Endothelial cell of umbilical vein (primary cell): Measurements from ENCODE around the gene MIOS. TPM values are rescaled to one million over a fixed set of nuclear protein-coding genes. Genes with fewer than 3 reads are reported as not detected.

Experiments
- BruUV-seq: library from RNA; stranded (reverse); fragments of 400-500 nt; replicated peaks from 2 replicates; lab custom pipeline; 2021; lab: Mats Ljungman, UMichigan
- CTCF ChIA-PET: fragments of 300-600, 350-600 bp; sonication (Branson Sonifier 250); formaldehyde crosslinking; loops from one replicate; lab custom pipeline; 2021; ENCODE audit warnings: antibody characterized with exemption, inconsistent platforms; lab: Charles Lee
- POLR2A ChIA-PET: fragments of 300-600, 350-600 bp; sonication (Branson Sonifier 250); formaldehyde crosslinking; loops from one replicate; lab custom pipeline; 2021; ENCODE audit warnings: antibody characterized with exemption, inconsistent platforms; lab: Charles Lee
- DNase-seq: peaks from one replicate; pipeline ENCODE4 v3.0.0-alpha.2; 2011; ENCODE audit warnings: low read depth, low spot score
- FAIRE-seq: peaks from 2 replicates; lab custom pipeline; 2011; peaks lifted over from hg19 to GRCh38; lab: Jason Lieb, UNC
- H2AFZ ChIP-seq: 2 replicates; pipeline ENCODE4 v1.6.0; 2012; ENCODE audit warnings: low read depth, low read length, control low read depth, inconsistent platforms
- H3K27ac ChIP-seq: 2 replicates; pipeline ENCODE4 v1.5.1; 2011; ENCODE audit warnings: low read depth, mild to moderate bottlenecking, control low read depth, low read length, moderate library complexity; ENCODE audit not compliant: insufficient read depth
- H3K27me3 ChIP-seq, 2 experiments: 2 replicates each; pipeline versions ENCODE4 v1.6.0 to v1.6.1; 2011; ENCODE audit warnings: low read length in 2 of 2, mixed read lengths in 1 of 2; ENCODE audit not compliant: control insufficient read depth in 2 of 2, insufficient read depth in 2 of 2
- H3K36me3 ChIP-seq, 2 experiments: 2 replicates in 1 of 2; 3 replicates in 1 of 2; pipeline ENCODE4 v1.5.1; 2011; ENCODE audit warnings: low read length in 2 of 2, mild to moderate bottlenecking in 1 of 2, moderate library complexity in 1 of 2; ENCODE audit not compliant: control insufficient read depth in 2 of 2, insufficient read depth in 2 of 2; ENCODE audit errors: extremely low read depth in 1 of 2
- H3K4me1 ChIP-seq: 3 replicates; pipeline ENCODE4 v1.5.1; 2011; ENCODE audit warnings: mild to moderate bottlenecking, low read length; ENCODE audit not compliant: control insufficient read depth, insufficient read depth; ENCODE audit errors: extremely low read depth
- H3K4me2 ChIP-seq: 2 replicates; pipeline ENCODE4 v1.6.1; 2011; ENCODE audit warnings: low read length, control low read depth, mixed read lengths; ENCODE audit not compliant: insufficient read depth
- H3K4me3 ChIP-seq, 3 experiments: fragments of 200-600 bp in 1 of 3; sonication (generic), shearing (Covaris generic) in 1 of 3; replicated peaks in 1 of 3; 2 replicates each; pipeline ENCODE4 v1.5.1; 2011 to 2016; ENCODE audit warnings: control low read depth in 3 of 3, low read length in 3 of 3, mild to moderate bottlenecking in 2 of 3, inconsistent platforms in 1 of 3, low read depth in 1 of 3, moderate library complexity in 1 of 3; ENCODE audit not compliant: insufficient read depth in 1 of 3
- H3K79me2 ChIP-seq: 2 replicates; pipeline ENCODE4 v1.6.0; 2012; ENCODE audit warnings: low read length, inconsistent platforms; ENCODE audit not compliant: control insufficient read depth, insufficient read depth
- H3K9ac ChIP-seq: replicated peaks from 2 replicates; pipeline ENCODE3; 2011; ENCODE audit warnings: low read length, control low read depth; ENCODE audit not compliant: insufficient read depth; ENCODE audit errors: extremely low read depth
- H3K9me1 ChIP-seq: replicated peaks from 3 replicates; pipeline ENCODE4 v1.6.0; 2011; ENCODE audit warnings: mild to moderate bottlenecking, low read length; ENCODE audit not compliant: control insufficient read depth, insufficient read depth; ENCODE audit errors: extremely low read depth
- H3K9me3 ChIP-seq: replicated peaks from 2 replicates; pipeline ENCODE4 v1.5.1; 2012; ENCODE audit warnings: low read length, inconsistent platforms; ENCODE audit not compliant: control insufficient read depth, insufficient read depth
- H4K20me1 ChIP-seq: replicated peaks from 2 replicates; pipeline ENCODE3; 2011; ENCODE audit warnings: mild to moderate bottlenecking, low read length; ENCODE audit not compliant: control insufficient read depth, insufficient read depth; ENCODE audit errors: extremely low read depth
- FOS ChIP-seq: IDR thresholded peaks from 2 replicates; pipeline ENCODE4 v1.6.1; 2011; ENCODE audit warnings: mild to moderate bottlenecking, low read length, moderate library complexity, borderline replicate concordance; ENCODE audit not compliant: insufficient read depth
- MYC ChIP-seq: IDR thresholded peaks from one replicate; pipeline ENCODE4 v1.6.1; 2011; ENCODE audit warnings: mild to moderate bottlenecking, low read depth, low read length
- POLR2A ChIP-seq: IDR thresholded peaks from 2 replicates; pipeline ENCODE4 v1.6.1; 2012; ENCODE audit warnings: low read depth, mild to moderate bottlenecking, control low read depth, low read length
- dilution Hi-C: fragments of 300-500 bp; cut with MboI; formaldehyde crosslinking; loops from one replicate; pipeline ENCODE4 v1.15.0; 2019; ENCODE audit warnings: low sequenced_read_pairs; ENCODE audit not compliant: extremely low pct_ligation_motif_present
- intact Hi-C: fragments of 100-400 bp; cut with micrococcal nuclease; formaldehyde crosslinking; loops from one replicate; pipeline ENCODE4 v1.10.0; 2022
- polyA plus RNA-seq, 4 experiments: library from polyadenylated mRNA; depleted of rRNA in 3 of 4; stranded (reverse) in 3 of 4; unstranded in 1 of 4; fragments of >200 nt; gene quantifications; 2 replicates each; pipeline versions ENCODE4 v1.2.1 to v1.2.3, GENCODE V29; 2011 to 2012; ENCODE audit warnings: missing spikeins in 1 of 4
- total RNA-seq: library from RNA; stranded (reverse); gene quantifications from 2 replicates; pipeline ENCODE4 v1.2.3, GENCODE V29; 2021
- TF ChIP-seq, protein P1 (sequence below): IDR thresholded peaks from 2 replicates; pipeline ENCODE4 v1.6.1; 2011; ENCODE audit not compliant: insufficient read depth, insufficient read length
- TF ChIP-seq, protein P2 (sequence below), 2 donors: IDR thresholded peaks; 1 replicate in 1 of 2; 2 replicates in 1 of 2; pipeline ENCODE4 v1.5.1; 2011; ENCODE audit warnings: low read length in 2 of 2, mild to moderate bottlenecking in 2 of 2, moderate library complexity in 2 of 2, control low read depth in 1 of 2, inconsistent platforms in 1 of 2, low read depth in 1 of 2; ENCODE audit not compliant: insufficient read depth in 1 of 2; ENCODE audit errors: extremely low read depth in 1 of 2

The MIOS gene
- total and polyA plus RNA-seq, 2 donors (not counting 3 experiments of a cell fraction or from before 2014, with no cell fraction given) = 8.5 to 16.8 TPM

DNA sequence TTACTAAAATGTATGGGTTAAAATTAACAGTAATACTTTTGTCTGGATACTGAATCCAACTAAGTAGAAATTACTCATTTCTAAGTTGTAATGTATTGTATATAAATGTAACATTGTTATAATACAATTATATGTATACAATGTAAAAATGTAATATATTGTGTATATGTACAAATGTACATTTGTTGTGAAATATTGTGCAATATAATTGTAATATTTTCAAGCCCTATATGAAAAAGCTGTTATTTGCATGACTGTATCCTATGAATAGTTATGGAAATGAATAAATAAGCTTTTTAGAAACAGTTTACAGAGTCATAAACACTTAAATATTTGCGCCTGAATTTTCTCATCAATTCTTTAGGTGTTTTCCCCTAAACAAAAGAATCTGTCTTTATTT lies 53.6 kb downstream of the MIOS start:
- no peak for DNase-seq
- H3K27me3 ChIP-seq = no peaks in the 10 kb centered on the region
- H3K79me2 ChIP-seq = no peaks in the 10 kb centered on the region
- H3K4me3 ChIP-seq = no peak overlapping the region
- TF ChIP-seq MYC = no peak
- no peak for TF ChIP-seq FOS
- TF ChIP-seq, protein P1, sequence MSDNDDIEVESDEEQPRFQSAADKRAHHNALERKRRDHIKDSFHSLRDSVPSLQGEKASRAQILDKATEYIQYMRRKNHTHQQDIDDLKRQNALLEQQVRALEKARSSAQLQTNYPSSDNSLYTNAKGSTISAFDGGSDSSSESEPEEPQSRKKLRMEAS = no peak
- H3K36me3 ChIP-seq = no peaks in the 10 kb centered on the region
- no peak for FAIRE-seq
- no peak overlapping the region for H2AFZ ChIP-seq
- H3K9me1 ChIP-seq = no peaks in the 10 kb centered on the region
- POLR2A ChIA-PET = no interaction called here
- H3K9me3 ChIP-seq = no peaks in the 10 kb centered on the region
- H4K20me1 ChIP-seq = no peaks in the 10 kb centered on the region
- H3K9ac ChIP-seq = no peak overlapping the region
- CTCF ChIA-PET = interaction anchor here (0.6 kb wide), 1 partner anchor 881 kb away, joined by 3 read pairs; no protein-coding TSS in a partner anchor
- H3K4me2 ChIP-seq = no peak overlapping the region
- dilution Hi-C loops = no loop called here
- no peak overlapping the region for H3K27ac ChIP-seq
- BruUV-seq = no TSS peak
- intact Hi-C loops = no loop called here
- H3K4me1 ChIP-seq = no peaks in the 10 kb centered on the region

GRCh38 chr7:7620644-7621210 lies 54.0 kb downstream of the MIOS start:
- Histone ChIP-seq H3K4me3 (no peak overlapping the region), H3K36me3 (no peaks in the 10 kb centered on the region), H3K9me3 (no peaks in the 10 kb centered on the region), H3K4me1 (no peaks in the 10 kb centered on the region), H3K4me2 (no peak overlapping the region), H3K9ac (no peak overlapping the region), H3K79me2 (no peaks in the 10 kb centered on the region), H4K20me1 (no peaks in the 10 kb centered on the region), H3K27me3 (no peaks in the 10 kb centered on the region), H3K27ac (no peak overlapping the region), H3K9me1 (no peaks in the 10 kb centered on the region), H2AFZ (no peak overlapping the region)
- TF ChIP-seq, protein P2, sequence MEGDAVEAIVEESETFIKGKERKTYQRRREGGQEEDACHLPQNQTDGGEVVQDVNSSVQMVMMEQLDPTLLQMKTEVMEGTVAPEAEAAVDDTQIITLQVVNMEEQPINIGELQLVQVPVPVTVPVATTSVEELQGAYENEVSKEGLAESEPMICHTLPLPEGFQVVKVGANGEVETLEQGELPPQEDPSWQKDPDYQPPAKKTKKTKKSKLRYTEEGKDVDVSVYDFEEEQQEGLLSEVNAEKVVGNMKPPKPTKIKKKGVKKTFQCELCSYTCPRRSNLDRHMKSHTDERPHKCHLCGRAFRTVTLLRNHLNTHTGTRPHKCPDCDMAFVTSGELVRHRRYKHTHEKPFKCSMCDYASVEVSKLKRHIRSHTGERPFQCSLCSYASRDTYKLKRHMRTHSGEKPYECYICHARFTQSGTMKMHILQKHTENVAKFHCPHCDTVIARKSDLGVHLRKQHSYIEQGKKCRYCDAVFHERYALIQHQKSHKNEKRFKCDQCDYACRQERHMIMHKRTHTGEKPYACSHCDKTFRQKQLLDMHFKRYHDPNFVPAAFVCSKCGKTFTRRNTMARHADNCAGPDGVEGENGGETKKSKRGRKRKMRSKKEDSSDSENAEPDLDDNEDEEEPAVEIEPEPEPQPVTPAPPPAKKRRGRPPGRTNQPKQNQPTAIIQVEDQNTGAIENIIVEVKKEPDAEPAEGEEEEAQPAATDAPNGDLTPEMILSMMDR (IDR thresholded peaks at IDR 0.05; ENCODE audit: extremely low read depth in 1 of 2, insufficient read depth in 1 of 2, low read depth in 1 of 2, low read length in 2 of 2) = no peak
- TF ChIP-seq POLR2A = no peak
- TF ChIP-seq, protein P1 = no peak
- dilution Hi-C loops = no loop called here
- BruUV-seq = no TSS peak
- ChIA-PET CTCF (no interaction called here), POLR2A (no interaction called here)
- intact Hi-C loops = no loop called here
- DNase-seq = no peak
- FAIRE-seq = peak; percentile 50
